Ovary (tissue), 9 donors: Measurements from ENCODE around the gene NOP53. TPM values are rescaled to one million over a fixed set of nuclear protein-coding genes. Genes with fewer than 3 reads are reported as not detected.

Source experiments
- DNase-seq, 5 donors: peaks; one replicate each; pipeline ENCODE4 v3.0.0-alpha.2; 2019 to 2020
- H3K27ac ChIP-seq, 2 donors: fragments of 200-600 bp; one replicate each; pipeline versions ENCODE4 v1.5.1 to v1.8.0; 2019 to 2022
- H3K27me3 ChIP-seq: fragments of 200-600 bp; one replicate; pipeline ENCODE4 v1.8.0; 2022
- H3K36me3 ChIP-seq: fragments of 200-600 bp; sonication (generic); one replicate; pipeline ENCODE4 v1.5.1; 2019
- H3K4me1 ChIP-seq: one replicate; pipeline ENCODE4 v1.8.1; 2013; ENCODE audit warnings: mild to moderate bottlenecking, moderate library complexity; ENCODE audit not compliant: insufficient read depth
- H3K4me3 ChIP-seq: fragments of 200-600 bp; sonication (generic); one replicate; pipeline ENCODE4 v1.5.1; 2017
- H3K9me3 ChIP-seq, 2 donors: fragments of 200-600 bp in 1 of 2; sonication (generic) in 1 of 2; one replicate each; pipeline versions ENCODE4 v1.5.1 to v1.8.1; 2013 to 2019; ENCODE audit warnings: mild to moderate bottlenecking in 1 of 2, moderate library complexity in 1 of 2
- EP300 ChIP-seq: sonication (generic); formaldehyde crosslinking; IDR thresholded peaks from one replicate; pipeline ENCODE4 v1.6.1; 2017; ENCODE audit warnings: antibody characterized with exemption
- POLR2A ChIP-seq: fragments of 450-650 bp; IDR thresholded peaks from one replicate; pipeline ENCODE4 v1.6.1; 2017; ENCODE audit warnings: antibody characterized with exemption, mild to moderate bottlenecking, moderate library complexity
- WGBS, 3 donors: extraction: QIAGEN DNeasy Blood & Tissue Kit in 1 of 3; methylation state at CpG; one replicate each; pipeline versions ENCODE4 v1.1.5 to v1.1.7; 2013 to 2017; 5-methylcytosine and 5-hydroxymethylcytosine counted together
- intact Hi-C, 4 donors: fragments of 100-400 bp; cut with DNase I; formaldehyde crosslinking; loops; one replicate each; pipeline versions ENCODE4 v1.11.0 to v1.15.1; 2022 to 2023
- polyA plus RNA-seq, 2 donors: library from polyadenylated mRNA; stranded (reverse); fragments of 200-250 nt in 1 of 2; fragments of 350-450 nt in 1 of 2; fragmentation: Illumina TruSeq in 1 of 2; extraction: RNeasy Lipid Tissue Mini Kit (QIAGEN cat#74804) in 1 of 2; gene quantifications; one replicate each; pipeline ENCODE4 v1.2.3, GENCODE V29; 2013 to 2014
- total RNA-seq, 7 donors: library from RNA; depleted of rRNA in 2 of 7; stranded (reverse); fragments of >200 nt in 2 of 7; fragmentation: NEBNext Ultra II Directional in 3 of 7; extraction: Animal tissue kit (Norgen Biotek cat#: 25700) in 3 of 7; gene quantifications; one replicate each; pipeline versions ENCODE4 v1.1.0 to v1.2.4, GENCODE V29; 2016 to 2023
- TF ChIP-seq, protein P1 (sequence below), 3 donors: fragments of 450-650 bp in 2 of 3; fragments of 200-600 bp in 1 of 3; IDR thresholded peaks; one replicate each; pipeline versions ENCODE4 v1.5.1 to v1.8.0; 2016 to 2022; ENCODE audit warnings: antibody characterized with exemption in 3 of 3, mild to moderate bottlenecking in 1 of 3
- donor health status: DM: no; HTN: no; CAD: no; lungs with moderate emphysema.
- donor health status: DM: no; HTN: no; CAD: no.
- donor health status: Bipolar disorder and iron deficiency.
- donor health status: DM: yes; HTN: yes; CAD: no.
- donor health status: DM: no; HTN: no; CAD: no.
- donor health status: DM: yes; HTN: yes; CAD: no.

Gene NOP53
- total and polyA plus RNA-seq, 9 donors = 591 to 1,198 (median 727) TPM

DNA sequence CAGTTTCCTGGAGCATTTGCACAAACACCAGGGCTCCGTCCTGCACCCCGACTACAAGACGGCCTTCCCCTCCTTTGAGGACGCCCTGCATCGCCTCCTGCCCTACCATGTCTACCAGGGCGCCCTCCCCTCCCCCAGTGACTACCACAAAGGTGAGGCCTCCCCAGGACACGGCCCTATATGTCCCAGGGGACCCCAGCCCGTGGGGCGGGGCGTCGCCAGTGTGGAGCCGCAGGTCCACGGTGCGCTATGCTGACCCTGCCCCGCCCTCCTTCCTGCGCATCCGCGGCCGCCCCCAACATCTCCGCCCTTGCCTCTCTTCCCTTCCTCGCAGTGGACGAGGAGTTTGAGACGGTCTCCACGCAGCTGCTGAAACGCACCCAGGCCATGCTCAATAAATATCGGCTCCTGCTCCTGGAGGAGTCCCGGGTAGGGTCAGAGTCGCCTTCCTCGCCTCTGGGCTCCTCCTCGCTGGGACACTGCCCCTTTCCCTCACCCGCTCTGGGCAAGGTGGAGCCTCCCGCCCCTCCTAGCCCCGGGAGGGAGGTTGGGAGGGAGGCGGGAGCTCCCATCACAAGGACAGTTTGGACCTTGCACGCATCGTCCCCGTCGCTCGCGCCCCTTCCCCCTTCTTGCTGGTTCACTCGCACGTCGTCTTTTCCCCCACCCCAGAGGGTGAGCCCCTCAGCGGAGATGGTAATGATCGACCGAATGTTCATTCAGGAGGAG is 46.6 kb upstream of the NOP53 start:
- no peaks in the 10 kb centered on the region for H3K27me3 ChIP-seq
- intact Hi-C loops = loop anchor here (2.0 to 10.0 kb wide), 5 partner anchors 96 to 262 kb away; partner anchors contain the start of gene NAPA (in 1 of the 4)
- TF ChIP-seq EP300 = no peak
- TF ChIP-seq, protein P1, sequence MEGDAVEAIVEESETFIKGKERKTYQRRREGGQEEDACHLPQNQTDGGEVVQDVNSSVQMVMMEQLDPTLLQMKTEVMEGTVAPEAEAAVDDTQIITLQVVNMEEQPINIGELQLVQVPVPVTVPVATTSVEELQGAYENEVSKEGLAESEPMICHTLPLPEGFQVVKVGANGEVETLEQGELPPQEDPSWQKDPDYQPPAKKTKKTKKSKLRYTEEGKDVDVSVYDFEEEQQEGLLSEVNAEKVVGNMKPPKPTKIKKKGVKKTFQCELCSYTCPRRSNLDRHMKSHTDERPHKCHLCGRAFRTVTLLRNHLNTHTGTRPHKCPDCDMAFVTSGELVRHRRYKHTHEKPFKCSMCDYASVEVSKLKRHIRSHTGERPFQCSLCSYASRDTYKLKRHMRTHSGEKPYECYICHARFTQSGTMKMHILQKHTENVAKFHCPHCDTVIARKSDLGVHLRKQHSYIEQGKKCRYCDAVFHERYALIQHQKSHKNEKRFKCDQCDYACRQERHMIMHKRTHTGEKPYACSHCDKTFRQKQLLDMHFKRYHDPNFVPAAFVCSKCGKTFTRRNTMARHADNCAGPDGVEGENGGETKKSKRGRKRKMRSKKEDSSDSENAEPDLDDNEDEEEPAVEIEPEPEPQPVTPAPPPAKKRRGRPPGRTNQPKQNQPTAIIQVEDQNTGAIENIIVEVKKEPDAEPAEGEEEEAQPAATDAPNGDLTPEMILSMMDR (IDR thresholded peaks at IDR 0.05) = no peak
- TF ChIP-seq POLR2A = no peak
- H3K36me3 ChIP-seq = no peaks in the 10 kb centered on the region
- no peak overlapping the region for H3K27ac ChIP-seq
- 85 to 90% (median 89%) methylated on average over 46 of the region's 46 CpGs for WGBS, 3 donors
- H3K4me1 ChIP-seq = peaks cover 2% of the 10 kb centered on the region
- H3K9me3 ChIP-seq = no peaks in the 10 kb centered on the region
- peak in 1 of 5 donors; percentile 38 for DNase-seq
- no peak overlapping the region for H3K4me3 ChIP-seq

DNA sequence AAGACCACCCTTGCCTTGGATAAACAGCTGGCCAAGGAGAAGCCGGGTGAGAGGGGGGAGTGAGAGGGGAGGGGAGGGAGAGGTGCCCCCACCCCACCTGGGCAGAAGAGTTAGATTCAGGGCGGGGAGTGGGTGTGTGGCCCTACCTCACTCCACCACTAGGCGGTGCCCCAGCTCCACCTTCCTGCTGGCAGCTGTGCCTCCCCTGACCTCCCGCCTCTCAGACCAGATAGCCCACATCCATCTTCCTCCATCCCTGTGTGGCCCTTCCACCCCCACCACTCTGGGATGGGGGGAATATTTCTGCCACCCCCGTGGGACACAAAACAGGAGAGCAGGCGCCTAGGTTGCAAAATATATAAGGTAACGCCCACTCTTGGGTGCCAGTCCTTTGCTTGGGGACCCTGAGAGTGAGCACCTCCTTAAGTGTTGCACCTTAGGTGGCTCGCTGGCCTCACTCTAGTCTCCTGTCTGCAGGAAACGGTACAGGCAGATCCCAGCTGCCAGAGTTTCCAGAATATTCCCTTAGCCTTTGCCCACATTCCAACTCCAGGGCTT is 45.9 kb upstream of the NOP53 start:
- 62 to 76% (median 71%) methylated on average over 9 of the region's 9 CpGs for WGBS, 3 donors

DNA sequence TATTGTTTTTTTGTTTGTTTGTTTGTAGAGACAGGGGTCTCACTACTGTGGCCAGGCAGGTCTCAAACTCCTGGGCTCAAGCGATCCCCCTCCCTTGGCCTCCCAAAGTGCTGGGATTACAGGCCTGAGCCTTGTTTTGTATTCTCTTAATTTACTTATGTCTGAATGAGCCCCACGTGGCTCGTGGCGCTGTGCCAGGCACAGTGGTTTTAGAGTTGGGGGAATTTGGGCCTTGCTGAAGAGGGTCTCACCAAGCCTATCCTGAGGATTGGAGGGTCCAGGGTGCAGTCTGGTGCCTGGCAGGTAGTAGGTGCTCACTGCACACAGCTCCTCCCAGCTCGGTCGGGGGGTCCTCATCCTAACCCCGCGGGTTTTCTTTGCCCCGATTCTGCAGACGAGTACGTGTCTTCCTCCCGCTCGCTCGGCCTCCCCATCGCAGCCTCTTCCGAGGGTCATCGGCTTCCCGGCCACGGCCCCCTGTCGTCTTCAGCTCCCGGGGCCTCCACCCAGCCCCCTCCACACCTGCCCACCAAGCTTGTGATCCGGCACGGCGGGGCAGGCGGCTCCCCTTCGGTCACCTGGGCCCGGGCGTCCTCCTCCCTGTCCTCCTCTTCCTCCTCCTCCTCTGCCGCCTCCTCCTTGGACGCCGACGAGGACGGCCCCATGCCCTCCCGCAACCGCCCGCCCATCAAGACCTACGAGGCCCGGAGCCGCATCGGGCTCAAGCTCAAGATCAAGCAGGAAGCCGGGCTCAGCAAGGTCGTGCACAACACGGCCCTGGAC is 44.2 kb upstream of the NOP53 start:
- no peaks in the 10 kb centered on the region for H3K36me3 ChIP-seq
- H3K4me3 ChIP-seq = no peak overlapping the region
- H3K27ac ChIP-seq = no peak overlapping the region
- 85 to 89% (median 89%) methylated on average over 43 of the region's 43 CpGs for WGBS, 3 donors
- H3K27me3 ChIP-seq = no peaks in the 10 kb centered on the region
- intact Hi-C loops = loop anchor here in 1 of 4 donors (5.0 to 10.0 kb wide), 2 partner anchors 186 to 409 kb away; partner anchors contain the start of gene NAPA
- TF ChIP-seq EP300 (no peak), POLR2A (no peak)
- TF ChIP-seq, protein P1 (IDR thresholded peaks at IDR 0.05) = no peak
- peaks cover 3% of the 10 kb centered on the region for H3K4me1 ChIP-seq
- no peaks in the 10 kb centered on the region for H3K9me3 ChIP-seq
- no peak for DNase-seq

More for the DNA sequence above, 45.9 kb upstream of the NOP53 start:
- peak in 3 of 5 donors; percentile 52 to 62 (median 58) for DNase-seq
- no peaks in the 10 kb centered on the region for H3K9me3 ChIP-seq
- intact Hi-C loops = loop anchor here (2.0 to 10.0 kb wide), 5 partner anchors 95 to 263 kb away; partner anchors contain the start of gene NAPA (in 1 of the 4)
- no peak overlapping the region for H3K4me3 ChIP-seq
- no peaks in the 10 kb centered on the region for H3K36me3 ChIP-seq
- H3K27me3 ChIP-seq = no peaks in the 10 kb centered on the region
- TF ChIP-seq, protein P1 (IDR thresholded peaks at IDR 0.05) = peak; percentile 33 to 57 (median 54)
- TF ChIP-seq POLR2A = no peak
- peaks cover 3% of the 10 kb centered on the region for H3K4me1 ChIP-seq
- no peak overlapping the region for H3K27ac ChIP-seq
